HG03520 (cell line): ENCODE measurements around the gene SNX32.
A peak's percentile ranks its signal among the peaks of the same experiment; 100 is the strongest.

Experiments
- ATAC-seq: cut with Tn5 transposase; IDR thresholded peaks from one replicate; pipeline ENCODE4 v1.9.1; 2021; ENCODE audit warnings: mild to moderate bottlenecking, moderate library complexity; ENCODE audit not compliant: unreplicated experiment

The SNX32 gene

GRCh38 chr11:65865550-65866172 is 31.9 kb downstream of the SNX32 start:
- ATAC-seq, result no peak

DNA sequence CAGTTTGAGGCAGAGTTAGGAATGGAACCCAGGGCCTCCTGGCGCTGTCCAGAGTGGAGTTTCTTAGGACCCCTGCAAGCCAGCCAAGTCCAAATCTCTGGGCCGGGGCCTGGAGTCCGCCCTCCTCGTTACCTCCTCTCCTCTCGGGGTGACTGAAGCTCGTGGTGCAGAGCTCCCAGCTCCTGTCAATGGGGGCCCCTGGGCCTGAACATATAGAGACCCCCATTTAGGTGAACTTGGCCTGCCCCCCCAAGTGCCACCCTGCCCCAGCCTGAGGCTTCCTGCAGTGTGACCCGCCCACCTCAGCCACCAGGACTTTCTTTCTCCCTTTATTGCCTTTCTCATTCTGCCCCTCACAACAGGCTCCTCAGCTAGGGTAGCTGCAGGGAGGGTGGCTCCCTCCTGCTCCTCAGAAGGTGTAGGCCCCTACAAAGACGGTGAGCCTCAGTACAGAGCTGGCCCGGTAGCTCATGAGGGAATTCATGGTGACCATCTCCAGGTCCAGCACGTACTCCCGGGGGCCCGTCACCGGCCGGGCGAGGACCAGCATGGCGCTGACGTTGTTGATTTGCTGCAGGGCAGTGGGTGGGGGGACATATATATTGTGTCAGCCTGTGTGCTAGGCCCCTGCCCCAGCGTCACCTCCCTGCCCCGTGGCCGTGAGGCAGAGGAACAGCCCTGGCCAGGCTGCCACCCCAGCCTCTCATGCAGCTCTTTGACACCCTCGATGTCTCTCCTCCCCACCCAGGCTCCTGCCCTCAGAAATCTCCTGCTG is 32.9 kb downstream of the SNX32 start:
- no peak for ATAC-seq

DNA sequence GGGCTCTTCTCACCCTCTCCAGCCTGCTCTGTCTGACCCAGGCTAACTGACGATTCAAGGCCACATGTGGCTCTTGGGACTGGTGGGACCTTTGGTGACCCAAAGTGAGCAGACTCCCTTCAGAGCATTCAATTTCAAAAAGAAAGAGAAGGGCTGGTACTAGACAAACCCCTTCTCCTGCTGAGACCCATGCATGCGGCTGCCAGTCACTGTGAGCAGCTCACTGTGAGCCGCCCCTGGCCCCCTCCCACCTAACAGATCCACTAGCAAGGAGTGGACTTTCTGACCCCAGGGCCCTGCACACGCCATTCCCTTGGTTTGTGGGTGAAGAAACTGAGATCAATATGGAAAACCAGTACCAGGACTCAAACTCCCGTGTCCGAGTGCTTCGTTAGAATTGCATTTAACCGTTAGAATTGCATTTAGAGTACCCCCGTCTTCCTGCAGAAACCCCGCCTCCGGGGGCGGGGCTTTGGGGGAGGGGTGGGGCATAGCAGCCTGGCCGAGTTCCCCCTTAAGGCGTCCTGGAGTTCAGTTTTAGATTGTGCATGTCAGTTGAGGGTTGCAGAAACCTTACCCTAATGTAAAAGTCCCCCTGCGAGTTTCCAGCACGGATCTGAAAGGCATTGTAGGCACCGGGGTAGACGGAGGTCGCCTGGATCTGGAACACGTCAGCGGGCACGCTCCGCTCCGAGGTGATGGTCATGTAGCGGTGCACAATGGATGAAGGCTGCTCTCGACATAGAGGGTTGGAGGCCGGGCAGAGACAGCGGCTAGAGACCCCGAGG is 33.7 kb downstream of the SNX32 start:
- ATAC-seq, result no peak

DNA sequence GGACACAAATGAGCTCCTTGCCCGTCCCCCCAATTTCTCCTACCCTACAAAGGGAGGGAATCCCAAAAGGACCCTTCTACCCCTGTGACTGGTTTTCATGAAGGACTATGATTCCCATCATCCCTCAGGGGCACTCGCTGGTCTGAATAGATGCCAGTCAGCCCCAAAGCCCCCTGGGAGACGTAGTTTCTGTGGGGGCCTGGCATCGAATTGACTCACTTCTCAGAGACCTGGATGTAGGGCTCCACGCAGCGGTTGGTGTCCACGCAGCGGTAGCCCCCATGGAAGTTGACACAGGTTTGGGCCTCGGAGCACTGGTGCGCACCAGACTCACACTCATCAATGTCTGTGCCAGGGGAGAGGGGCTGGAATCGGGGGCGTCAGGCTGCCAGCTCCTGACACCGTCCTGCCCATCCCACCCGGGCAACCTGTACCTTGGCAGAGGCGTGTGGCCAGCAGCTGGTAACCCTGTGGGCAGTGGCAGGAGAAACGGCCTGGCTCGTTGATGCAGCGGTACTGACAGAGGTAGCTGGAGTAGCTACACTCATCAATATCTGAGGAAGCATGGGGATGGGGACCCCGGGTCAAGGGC is 34.4 kb downstream of the SNX32 start:
- ATAC-seq, result no peak

DNA sequence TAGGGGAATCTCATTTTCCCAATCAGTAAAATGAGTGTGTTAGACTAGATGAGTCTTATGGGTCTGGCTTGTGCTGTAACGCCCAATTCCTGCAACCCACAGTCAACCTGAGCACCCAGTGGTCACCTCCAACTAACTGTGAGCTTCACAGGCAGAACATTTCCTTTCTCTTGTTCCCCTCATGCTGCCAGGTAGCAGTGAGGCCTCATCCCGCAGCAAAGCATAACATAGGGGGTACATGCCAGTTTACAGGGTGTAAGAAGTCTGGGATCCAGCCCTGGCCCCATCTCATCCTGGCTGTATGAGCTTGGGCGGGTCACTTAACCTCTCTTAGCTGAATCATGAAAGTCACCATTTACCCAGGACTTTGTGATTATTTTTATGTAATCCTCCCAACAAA is 35.1 kb downstream of the SNX32 start:
- ATAC-seq, result no peak

- no peak for ATAC-seq
Measured at GRCh38 chr11:65869643-65870306, 36.0 kb downstream of the SNX32 start.

DNA sequence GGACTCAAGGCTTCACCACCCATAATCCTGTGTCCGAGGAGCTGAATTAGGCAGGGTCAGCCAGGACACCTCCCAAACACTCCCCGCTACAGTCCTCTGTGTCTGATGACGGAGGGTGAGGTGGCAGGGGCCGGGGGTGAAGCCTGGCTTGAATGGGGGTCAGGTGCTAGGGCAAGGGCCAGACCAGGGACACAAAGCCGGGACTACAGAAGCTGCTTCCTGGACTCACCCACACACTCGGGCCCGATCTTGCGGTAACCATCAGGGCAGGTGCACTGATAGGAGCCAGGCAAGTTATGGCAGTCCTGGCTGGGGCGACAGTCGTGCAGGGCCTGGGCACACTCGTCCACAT is 36.5 kb downstream of the SNX32 start:
- no peak for ATAC-seq

GRCh38 chr11:65870706-65871681 is 37.2 kb downstream of the SNX32 start:
- no peak for ATAC-seq

GRCh38 chr11:65871811-65872548 is 38.2 kb downstream of the SNX32 start:
- no peak for ATAC-seq

DNA sequence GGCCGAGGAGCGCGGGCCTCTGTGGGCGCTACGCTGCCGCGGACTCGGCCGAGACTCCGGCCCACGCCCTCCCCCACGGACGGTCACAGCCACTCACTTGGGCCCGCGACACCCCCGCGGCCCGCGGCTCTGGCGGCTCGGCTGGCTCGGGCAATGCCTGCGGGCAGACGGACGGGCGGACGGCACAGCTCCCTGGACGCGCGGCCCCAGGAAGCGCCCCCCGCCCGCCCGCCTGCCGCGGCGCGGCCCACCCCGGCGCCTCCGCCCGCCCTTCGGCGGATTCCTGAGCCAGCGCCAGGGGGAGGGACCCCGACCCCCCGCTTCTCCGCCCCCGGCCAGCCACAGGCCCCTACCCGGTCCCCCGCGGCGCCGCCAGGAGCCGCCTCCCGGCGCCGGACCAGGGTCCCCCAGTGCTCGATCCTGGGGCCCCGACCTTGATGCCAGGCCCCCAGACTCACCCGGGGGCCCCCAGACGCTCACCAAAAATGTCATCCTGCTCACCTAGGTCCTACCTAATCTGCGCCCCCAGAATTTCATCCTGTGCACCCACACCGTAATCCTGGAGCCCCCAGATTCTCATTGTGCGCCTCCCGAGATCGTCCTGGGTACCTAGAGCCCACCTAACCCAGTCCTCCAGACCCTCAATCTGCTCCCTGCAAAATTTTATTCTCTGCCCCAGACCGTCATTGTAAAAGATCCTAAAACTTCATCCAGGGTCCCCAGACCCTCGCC is 39.0 kb downstream of the SNX32 start, which contains the start of gene EFEMP2:
EFEMP2 (minus strand) TSS at position 215 of the 732 bp plus-strand sequence. CDS start 446 bp downstream, outside the sequence.
- no peak for ATAC-seq

- peak; percentile 82 for ATAC-seq
Measured at GRCh38 chr11:65873318-65874156, 39.8 kb downstream of the SNX32 start.

DNA sequence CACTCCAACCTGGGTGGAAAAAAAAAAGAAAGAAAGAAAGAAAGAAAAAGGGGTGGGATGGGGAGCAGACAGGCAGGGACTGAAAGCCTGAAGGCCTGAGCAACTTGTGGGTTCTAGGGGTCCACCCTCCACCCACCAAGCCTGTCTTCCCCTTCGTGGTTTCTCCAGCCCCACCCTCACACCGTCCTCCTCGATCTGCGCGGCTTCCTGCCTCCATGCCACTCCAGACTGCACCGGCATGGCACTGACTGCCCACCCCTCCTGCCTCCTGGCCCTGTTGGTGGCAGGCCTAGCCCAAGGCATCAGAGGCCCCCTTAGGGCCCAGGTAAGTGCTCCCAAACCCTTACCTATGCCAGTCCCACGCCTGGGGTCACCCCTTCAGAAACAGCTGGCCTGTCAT is 45.9 kb downstream of the SNX32 start, which contains the start of gene CTSW:
CTSW (plus strand) TSS at position 221 of the 400 bp plus-strand sequence; CDS start at position 239, 18 bp downstream.
- ATAC-seq, result no peak

GRCh38 chr11:65880027-65880426 is 46.3 kb downstream of the SNX32 start:
- no peak for ATAC-seq

- ATAC-seq, result no peak
Measured at GRCh38 chr11:65880844-65881421, 47.2 kb downstream of the SNX32 start.

DNA sequence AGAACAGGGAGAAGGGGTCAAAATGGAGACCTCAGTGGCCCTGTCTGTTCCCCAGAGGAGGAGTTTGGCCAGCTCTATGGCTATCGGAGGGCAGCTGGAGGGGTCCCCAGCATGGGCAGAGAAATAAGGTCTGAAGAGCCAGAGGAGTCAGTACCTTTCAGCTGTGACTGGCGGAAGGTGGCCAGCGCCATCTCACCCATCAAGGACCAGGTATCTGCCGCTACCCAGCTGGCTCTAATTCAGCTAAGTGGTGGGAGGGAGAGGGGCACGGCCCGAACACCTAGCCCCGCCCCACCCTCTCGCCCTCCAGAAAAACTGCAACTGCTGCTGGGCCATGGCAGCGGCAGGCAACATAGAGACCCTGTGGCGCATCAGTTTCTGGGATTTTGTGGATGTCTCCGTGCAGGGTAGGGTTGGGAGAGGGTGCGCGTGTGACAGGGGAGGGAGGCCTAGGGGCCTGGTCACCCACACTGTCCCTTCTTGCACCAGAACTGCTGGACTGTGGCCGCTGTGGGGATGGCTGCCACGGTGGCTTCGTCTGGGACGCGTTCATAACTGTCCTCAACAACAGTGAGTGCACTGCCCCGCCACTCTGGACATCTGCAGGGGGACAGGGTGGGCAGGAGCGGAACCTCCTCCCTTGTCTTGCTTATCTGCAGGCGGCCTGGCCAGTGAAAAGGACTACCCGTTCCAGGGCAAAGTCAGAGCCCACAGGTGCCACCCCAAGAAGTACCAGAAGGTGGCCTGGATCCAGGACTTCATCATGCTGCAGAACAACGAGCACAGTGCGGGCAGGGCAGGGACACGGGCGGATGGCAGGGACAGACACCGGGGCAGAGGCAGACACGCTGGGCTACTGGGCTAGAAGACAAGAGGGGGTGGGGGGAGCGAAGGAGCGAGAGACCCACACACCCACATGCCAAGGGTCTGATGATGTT is 48.6 kb downstream of the SNX32 start:
- no peak for ATAC-seq
